ENCODE measurements around the gene UMAD1. TPM values are rescaled to one million over a fixed set of nuclear protein-coding genes. Genes with fewer than 3 reads are reported as not detected.

Gene UMAD1
- total and polyA plus RNA-seq, 3 donors from 2014 or later = 11.1 to 17.3 (median 12.6) TPM

GRCh38 chr7:7681191-7681935 lies 40.8 kb downstream of the UMAD1 start:
- Histone ChIP-seq H3K9me3 (no peaks in the 10 kb centered on the region), H3K36me3 (ENCODE audit: low read depth, missing control alignments) (no peaks in the 10 kb centered on the region), H3K27me3 (no peaks in the 10 kb centered on the region), H3K27ac (peak overlapping the region in 1 of 2 donors; percentile 39), H3K4me3 (no peak overlapping the region), H3K4me1 (peaks cover 4% of the 10 kb centered on the region)
- TF ChIP-seq CTCF (IDR thresholded peaks at IDR 0.05) (peak; percentile 35 to 51 (median 41)), POLR2A (IDR thresholded peaks at IDR 0.05) (no peak)
- WGBS, 2 donors = 51 to 57% methylated on average over 7 of the region's 7 CpGs
- peak; percentile 72 for DNase-seq
- intact Hi-C loops (cut with DNase I; ENCODE audit: low total_unique reads) = no loop called here

GRCh38 chr7:7681936-7682329 lies 41.4 kb downstream of the UMAD1 start:
- Histone ChIP-seq H3K4me1 (peaks cover 4% of the 10 kb centered on the region), H3K9me3 (no peaks in the 10 kb centered on the region), H3K27me3 (no peaks in the 10 kb centered on the region), H3K27ac (peak overlapping the region in 1 of 2 donors; percentile 18), H3K36me3 (ENCODE audit: low read depth, missing control alignments) (no peaks in the 10 kb centered on the region), H3K4me3 (no peak overlapping the region)
- TF ChIP-seq POLR2A (IDR thresholded peaks at IDR 0.05) (no peak), CTCF (IDR thresholded peaks at IDR 0.05) (no peak)
- intact Hi-C loops (cut with DNase I; ENCODE audit: low total_unique reads) = no loop called here
- no peak for DNase-seq

- H3K4me1 ChIP-seq = peaks cover 9% of the 10 kb centered on the region
- WGBS, 2 donors = 78 to 83% methylated on average over 5 of the region's 5 CpGs
- H3K27ac ChIP-seq = no peak overlapping the region
- intact Hi-C loops (cut with DNase I; ENCODE audit: low total_unique reads) = no loop called here
- no peaks in the 10 kb centered on the region for H3K36me3 ChIP-seq (ENCODE audit: low read depth, missing control alignments)
- TF ChIP-seq CTCF (IDR thresholded peaks at IDR 0.05) (no peak), POLR2A (IDR thresholded peaks at IDR 0.05) (no peak)
- no peaks in the 10 kb centered on the region for H3K9me3 ChIP-seq
- no peak for DNase-seq
- H3K4me3 ChIP-seq = no peak overlapping the region
- H3K27me3 ChIP-seq = no peaks in the 10 kb centered on the region
Observed at GRCh38 chr7:7682861-7683260, 42.3 kb downstream of the UMAD1 start.

GRCh38 chr7:7686811-7687508 lies 46.4 kb downstream of the UMAD1 start:
- DNase-seq = no peak
- Histone ChIP-seq H3K27me3 (no peaks in the 10 kb centered on the region), H3K36me3 (ENCODE audit: low read depth, missing control alignments) (no peaks in the 10 kb centered on the region), H3K4me3 (no peak overlapping the region), H3K4me1 (peaks cover 5% of the 10 kb centered on the region), H3K27ac (no peak overlapping the region), H3K9me3 (no peaks in the 10 kb centered on the region)
- WGBS, 2 donors = 68% methylated on average over 2 of the region's 2 CpGs
- intact Hi-C loops (cut with DNase I; ENCODE audit: low total_unique reads) = no loop called here
- TF ChIP-seq CTCF (IDR thresholded peaks at IDR 0.05) (no peak), POLR2A (IDR thresholded peaks at IDR 0.05) (no peak)

Measured in testis (tissue), 3 donors.